Mesothelial cell of epicardium (in vitro differentiated cells): ENCODE results near the gene PTPRF. TPM values are rescaled to one million over a fixed set of nuclear protein-coding genes. Genes with fewer than 3 reads are reported as not detected.
A peak's percentile ranks its signal among the peaks of the same experiment; 100 is the strongest.

Experiments
- DNase-seq, 2 experiments: peaks; one replicate each; pipeline ENCODE4 v3.0.0; 2021; ENCODE audit warnings: low spot score in 2 of 2; ENCODE audit not compliant: unreplicated experiment in 2 of 2
- H3K27ac Mint-ChIP-seq: 2 replicates; pipeline ENCODE4 v1.8.0; 2021; ENCODE audit warnings: mixed read lengths
- H3K27me3 Mint-ChIP-seq: 2 replicates; pipeline ENCODE4 v1.8.0; 2021; ENCODE audit warnings: low read depth, mixed read lengths
- H3K36me3 Mint-ChIP-seq: 2 replicates; pipeline ENCODE4 v1.8.0; 2021; ENCODE audit warnings: mixed read lengths
- H3K4me1 Mint-ChIP-seq: 2 replicates; pipeline ENCODE4 v1.8.0; 2021; ENCODE audit warnings: mixed read lengths
- H3K4me3 Mint-ChIP-seq: 2 replicates; pipeline ENCODE4 v1.8.0; 2021; ENCODE audit warnings: mild to moderate bottlenecking, moderate library complexity, mixed read lengths
- H3K9me3 Mint-ChIP-seq: 2 replicates; pipeline ENCODE4 v1.8.0; 2021; ENCODE audit warnings: mixed read lengths
- total RNA-seq: library from RNA; stranded (reverse); gene quantifications from 3 replicates; pipeline ENCODE4 v1.2.1, GENCODE V29; 2021
- TF ChIP-seq, protein P1 (sequence below): fragments of 200-600 bp; sonication (generic); IDR thresholded peaks from one replicate; pipeline ENCODE4 v1.5.0; 2021; ENCODE audit warnings: antibody characterized with exemption; ENCODE audit not compliant: unreplicated experiment

The PTPRF gene
- total RNA-seq, 1 donor from 2014 or later = 464 TPM

GRCh38 chr1:43538969-43539368 lies 8.3 kb downstream of the PTPRF start:
- no peaks in the 10 kb centered on the region for H3K27me3 Mint-ChIP-seq
- H3K9me3 Mint-ChIP-seq = no peaks in the 10 kb centered on the region
- TF ChIP-seq, protein P1, sequence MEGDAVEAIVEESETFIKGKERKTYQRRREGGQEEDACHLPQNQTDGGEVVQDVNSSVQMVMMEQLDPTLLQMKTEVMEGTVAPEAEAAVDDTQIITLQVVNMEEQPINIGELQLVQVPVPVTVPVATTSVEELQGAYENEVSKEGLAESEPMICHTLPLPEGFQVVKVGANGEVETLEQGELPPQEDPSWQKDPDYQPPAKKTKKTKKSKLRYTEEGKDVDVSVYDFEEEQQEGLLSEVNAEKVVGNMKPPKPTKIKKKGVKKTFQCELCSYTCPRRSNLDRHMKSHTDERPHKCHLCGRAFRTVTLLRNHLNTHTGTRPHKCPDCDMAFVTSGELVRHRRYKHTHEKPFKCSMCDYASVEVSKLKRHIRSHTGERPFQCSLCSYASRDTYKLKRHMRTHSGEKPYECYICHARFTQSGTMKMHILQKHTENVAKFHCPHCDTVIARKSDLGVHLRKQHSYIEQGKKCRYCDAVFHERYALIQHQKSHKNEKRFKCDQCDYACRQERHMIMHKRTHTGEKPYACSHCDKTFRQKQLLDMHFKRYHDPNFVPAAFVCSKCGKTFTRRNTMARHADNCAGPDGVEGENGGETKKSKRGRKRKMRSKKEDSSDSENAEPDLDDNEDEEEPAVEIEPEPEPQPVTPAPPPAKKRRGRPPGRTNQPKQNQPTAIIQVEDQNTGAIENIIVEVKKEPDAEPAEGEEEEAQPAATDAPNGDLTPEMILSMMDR = no peak
- DNase-seq = no peak
- H3K4me1 Mint-ChIP-seq = peaks cover 74% of the 10 kb centered on the region
- no peak overlapping the region for H3K4me3 Mint-ChIP-seq
- H3K27ac Mint-ChIP-seq = no peak overlapping the region
- H3K36me3 Mint-ChIP-seq = peaks cover 19% of the 10 kb centered on the region

- Mint-ChIP-seq H3K27ac (peak overlapping the region; percentile 82), H3K27me3 (no peaks in the 10 kb centered on the region), H3K36me3 (peaks cover 19% of the 10 kb centered on the region), H3K4me1 (peaks cover 75% of the 10 kb centered on the region), H3K9me3 (no peaks in the 10 kb centered on the region), H3K4me3 (no peak overlapping the region)
- TF ChIP-seq, protein P1 = no peak
- no peak for DNase-seq
Measured at GRCh38 chr1:43539726-43540434, 9.2 kb downstream of the PTPRF start.

DNA sequence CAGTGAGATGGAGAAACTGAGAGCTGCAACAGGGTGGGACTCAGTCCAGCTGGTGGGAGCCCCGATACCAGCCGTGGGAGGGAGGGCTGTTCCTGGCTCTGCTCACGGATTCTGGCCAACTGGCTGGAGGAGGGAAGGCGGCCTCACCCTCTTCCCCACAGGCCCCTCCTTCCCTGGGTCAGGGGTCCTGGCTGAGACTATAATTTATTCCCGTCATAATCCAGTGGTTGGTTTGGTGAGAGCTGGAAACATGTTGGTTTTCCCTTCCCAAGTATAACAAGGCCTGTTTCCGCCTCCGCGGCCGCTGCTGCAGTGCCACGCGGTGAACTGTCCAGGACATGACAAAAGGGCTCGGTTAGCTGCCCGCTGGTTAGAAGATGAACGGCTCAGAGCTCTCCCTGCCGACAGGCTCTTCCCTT lies 10.0 kb downstream of the PTPRF start:
- Mint-ChIP-seq H3K27me3 (no peaks in the 10 kb centered on the region), H3K4me3 (no peak overlapping the region), H3K36me3 (peaks cover 19% of the 10 kb centered on the region), H3K27ac (peak overlapping the region; percentile 82), H3K4me1 (peaks cover 76% of the 10 kb centered on the region), H3K9me3 (no peaks in the 10 kb centered on the region)
- no peak for DNase-seq
- TF ChIP-seq, protein P1 = no peak

- peaks cover 75% of the 10 kb centered on the region for H3K4me1 Mint-ChIP-seq
- no peaks in the 10 kb centered on the region for H3K27me3 Mint-ChIP-seq
- TF ChIP-seq, protein P1 = no peak
- DNase-seq = no peak
- H3K36me3 Mint-ChIP-seq = peaks cover 19% of the 10 kb centered on the region
- H3K4me3 Mint-ChIP-seq = no peak overlapping the region
- peak overlapping the region; percentile 82 for H3K27ac Mint-ChIP-seq
- H3K9me3 Mint-ChIP-seq = no peaks in the 10 kb centered on the region
Measured at GRCh38 chr1:43541141-43541540, 10.5 kb downstream of the PTPRF start.

DNA sequence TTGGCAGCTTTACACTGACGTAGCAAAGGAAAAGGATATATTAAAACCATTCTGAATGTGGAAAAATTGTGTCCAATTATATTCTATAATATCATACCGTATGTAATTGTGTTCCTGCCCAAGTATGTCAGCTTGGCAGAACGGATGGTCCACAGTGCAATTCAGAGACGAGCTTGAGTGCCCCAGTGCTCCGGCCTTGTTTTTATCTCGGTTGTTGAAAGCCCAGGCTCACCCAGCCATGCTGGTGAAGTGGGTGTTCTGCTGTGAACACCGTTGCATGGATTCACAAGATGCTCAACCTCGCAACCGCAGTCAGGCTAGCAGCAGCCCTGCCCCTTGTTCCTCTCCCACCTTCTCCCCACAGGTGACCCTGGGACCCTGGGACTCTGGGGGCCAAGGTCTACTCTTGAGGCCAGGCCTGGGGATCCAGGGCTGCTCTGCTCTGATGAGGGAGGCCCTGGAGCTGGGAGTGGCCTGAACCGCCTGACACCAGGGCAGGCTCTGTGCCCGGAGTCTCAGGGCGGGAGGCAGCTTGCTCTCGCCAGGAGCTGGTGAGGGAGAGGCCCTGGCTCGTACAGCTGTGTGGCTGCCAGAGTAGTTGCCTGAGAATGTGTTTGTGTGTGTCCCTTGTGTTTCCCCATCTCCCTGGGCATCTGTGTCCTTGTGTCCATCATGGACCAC lies 11.2 kb downstream of the PTPRF start:
- Mint-ChIP-seq H3K27ac (peak overlapping the region; percentile 68), H3K36me3 (peaks cover 19% of the 10 kb centered on the region), H3K27me3 (no peaks in the 10 kb centered on the region), H3K4me1 (peaks cover 75% of the 10 kb centered on the region), H3K9me3 (no peaks in the 10 kb centered on the region), H3K4me3 (no peak overlapping the region)
- TF ChIP-seq, protein P1 = no peak
- no peak for DNase-seq
